ENCODE measurements around the gene ACIN1. TPM values are rescaled to one million over a fixed set of nuclear protein-coding genes. Genes with fewer than 3 reads are reported as not detected.

Gene ACIN1
- polyA plus RNA-seq, 1 donor (not counting 4 experiments of a cell fraction or from before 2014, with no cell fraction given), result 104 TPM

DNA sequence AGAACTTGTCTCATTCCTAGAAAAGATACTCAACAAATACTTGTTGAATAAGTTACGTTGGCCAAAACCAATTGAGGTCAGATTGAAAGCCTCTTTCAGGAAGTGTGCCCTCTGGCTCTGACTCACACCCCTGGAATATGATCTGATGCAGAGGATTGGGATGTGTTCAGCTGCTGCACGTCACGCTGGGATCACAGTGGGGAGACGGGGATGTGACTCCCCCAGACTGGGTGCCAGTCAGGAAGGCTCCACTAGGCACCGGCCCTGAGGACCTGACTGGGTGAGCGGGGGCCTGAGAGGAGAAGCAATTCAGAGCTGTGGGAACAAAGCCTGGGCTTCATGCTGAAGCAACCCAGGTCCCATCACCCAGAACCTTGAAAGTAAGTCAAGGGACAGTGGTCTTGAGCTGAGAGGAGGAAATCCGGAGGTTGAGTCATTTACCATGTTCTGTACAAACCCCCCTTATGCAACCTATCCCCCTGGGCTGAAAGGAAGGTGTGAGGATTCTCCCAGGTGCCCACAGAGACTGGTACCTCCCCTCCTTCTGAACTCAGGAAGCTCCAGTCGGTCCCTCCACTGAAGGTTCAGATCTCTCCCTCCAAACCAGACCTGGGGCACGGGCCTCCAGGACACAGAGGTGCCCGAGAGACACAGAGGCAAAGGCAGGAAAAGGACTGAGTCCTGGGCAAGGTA lies 20.2 kb upstream of the ACIN1 start:
- Histone ChIP-seq H3K4me2 (ENCODE audit: control insufficient read depth, extremely low read depth, insufficient read depth, low read depth, low read length) (peak overlapping the region; percentile 86), H3K79me2 (ENCODE audit: control insufficient read depth, insufficient read depth, low read length) (no peaks in the 10 kb centered on the region), H3K9me1 (ENCODE audit: control insufficient read depth, extremely low read depth, insufficient read depth, low read length) (no peaks in the 10 kb centered on the region), H3K4me3 (ENCODE audit: control insufficient read depth in 2 of 3, extremely low read depth in 1 of 3, insufficient read depth in 2 of 3, low read depth in 1 of 3, low read length in 3 of 3) (peak overlapping the region in 2 of 3 experiments; percentile 16 to 50), H3K27ac (ENCODE audit: control insufficient read depth, insufficient read depth, low read length) (peak overlapping the region; percentile 84), H4K20me1 (ENCODE audit: control insufficient read depth, extremely low read depth, insufficient read depth, low read length) (no peaks in the 10 kb centered on the region), H2AFZ (ENCODE audit: control insufficient read depth, low read length) (peak overlapping the region; percentile 35), H3K4me1 (ENCODE audit: control insufficient read depth, extremely low read depth, insufficient read depth, low read length) (peaks cover 26% of the 10 kb centered on the region), H3K9me3 (ENCODE audit: control insufficient read depth, low read depth, low read length) (no peaks in the 10 kb centered on the region), H3K36me3 (ENCODE audit: control insufficient read depth in 2 of 2, extremely low read depth in 1 of 2, insufficient read depth in 2 of 2, low read length in 2 of 2) (no peaks in the 10 kb centered on the region), H3K9ac (ENCODE audit: control insufficient read depth, extremely low read depth, insufficient read depth, low read length) (peak overlapping the region; percentile 42), H3K27me3 (ENCODE audit: control insufficient read depth, extremely low read depth, insufficient read depth, low read length) (no peaks in the 10 kb centered on the region)
- DNase-seq (ENCODE audit: low read depth, low spot score), result peak; percentile 88
- peak; percentile 86 for FAIRE-seq
- dilution Hi-C loops (cut with MboI; ENCODE audit: extremely low pct_ligation_motif_present, low sequenced_read_pairs), result no loop called here
- TF ChIP-seq, protein P1, sequence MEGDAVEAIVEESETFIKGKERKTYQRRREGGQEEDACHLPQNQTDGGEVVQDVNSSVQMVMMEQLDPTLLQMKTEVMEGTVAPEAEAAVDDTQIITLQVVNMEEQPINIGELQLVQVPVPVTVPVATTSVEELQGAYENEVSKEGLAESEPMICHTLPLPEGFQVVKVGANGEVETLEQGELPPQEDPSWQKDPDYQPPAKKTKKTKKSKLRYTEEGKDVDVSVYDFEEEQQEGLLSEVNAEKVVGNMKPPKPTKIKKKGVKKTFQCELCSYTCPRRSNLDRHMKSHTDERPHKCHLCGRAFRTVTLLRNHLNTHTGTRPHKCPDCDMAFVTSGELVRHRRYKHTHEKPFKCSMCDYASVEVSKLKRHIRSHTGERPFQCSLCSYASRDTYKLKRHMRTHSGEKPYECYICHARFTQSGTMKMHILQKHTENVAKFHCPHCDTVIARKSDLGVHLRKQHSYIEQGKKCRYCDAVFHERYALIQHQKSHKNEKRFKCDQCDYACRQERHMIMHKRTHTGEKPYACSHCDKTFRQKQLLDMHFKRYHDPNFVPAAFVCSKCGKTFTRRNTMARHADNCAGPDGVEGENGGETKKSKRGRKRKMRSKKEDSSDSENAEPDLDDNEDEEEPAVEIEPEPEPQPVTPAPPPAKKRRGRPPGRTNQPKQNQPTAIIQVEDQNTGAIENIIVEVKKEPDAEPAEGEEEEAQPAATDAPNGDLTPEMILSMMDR (optimal IDR thresholded peaks at IDR 0.05 in 1 of 3, IDR thresholded peaks at IDR 0.05 in 1 of 3, conservative IDR thresholded peaks at IDR 0.05 in 1 of 3; ENCODE audit: extremely low read depth in 1 of 3, insufficient read depth in 2 of 3, low read length in 3 of 3), result no peak
- no peak for TF ChIP-seq EZH2 (IDR thresholded peaks at IDR 0.05; ENCODE audit: low read length)

DNA sequence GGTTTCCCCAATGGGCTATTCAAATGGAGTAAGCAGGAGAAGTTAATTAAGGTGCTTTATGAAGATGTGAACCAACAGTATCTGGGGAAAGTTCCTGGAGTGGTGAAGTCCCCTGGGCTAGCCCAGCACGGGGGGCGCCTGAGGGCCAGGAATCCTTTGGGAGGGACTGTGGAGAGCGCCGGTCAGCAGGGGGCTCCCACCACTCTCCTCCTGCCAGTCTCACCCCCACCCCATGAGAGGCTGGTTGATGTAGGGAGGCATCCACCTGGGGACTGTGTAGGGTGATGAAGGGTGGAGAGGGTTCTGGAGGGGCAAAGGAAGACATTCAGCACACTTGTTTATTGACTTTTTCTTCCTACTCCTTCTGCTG lies 19.7 kb upstream of the ACIN1 start:
- DNase-seq (ENCODE audit: low read depth, low spot score) (no peak), FAIRE-seq (no peak)
- H3K9ac ChIP-seq (ENCODE audit: control insufficient read depth, extremely low read depth, insufficient read depth, low read length), result peak overlapping the region; percentile 42
- H3K9me3 ChIP-seq (ENCODE audit: control insufficient read depth, low read depth, low read length), result no peaks in the 10 kb centered on the region
- no peaks in the 10 kb centered on the region for H3K27me3 ChIP-seq (ENCODE audit: control insufficient read depth, extremely low read depth, insufficient read depth, low read length)
- dilution Hi-C loops (cut with MboI; ENCODE audit: extremely low pct_ligation_motif_present, low sequenced_read_pairs), result no loop called here
- H3K4me3 ChIP-seq (ENCODE audit: control insufficient read depth in 2 of 3, extremely low read depth in 1 of 3, insufficient read depth in 2 of 3, low read depth in 1 of 3, low read length in 3 of 3), result peak overlapping the region in 2 of 3 experiments; percentile 16 to 50
- no peak for TF ChIP-seq EZH2 (IDR thresholded peaks at IDR 0.05; ENCODE audit: low read length)
- TF ChIP-seq, protein P1 (optimal IDR thresholded peaks at IDR 0.05 in 1 of 3, IDR thresholded peaks at IDR 0.05 in 1 of 3, conservative IDR thresholded peaks at IDR 0.05 in 1 of 3; ENCODE audit: extremely low read depth in 1 of 3, insufficient read depth in 2 of 3, low read length in 3 of 3), result peak in 1 of 3 experiments; percentile 25
- H3K9me1 ChIP-seq (ENCODE audit: control insufficient read depth, extremely low read depth, insufficient read depth, low read length), result no peaks in the 10 kb centered on the region
- H3K27ac ChIP-seq (ENCODE audit: control insufficient read depth, insufficient read depth, low read length), result peak overlapping the region; percentile 84
- peaks cover 21% of the 10 kb centered on the region for H3K4me1 ChIP-seq (ENCODE audit: control insufficient read depth, extremely low read depth, insufficient read depth, low read length)
- H2AFZ ChIP-seq (ENCODE audit: control insufficient read depth, low read length), result peak overlapping the region; percentile 31
- H3K36me3 ChIP-seq (ENCODE audit: control insufficient read depth in 2 of 2, extremely low read depth in 1 of 2, insufficient read depth in 2 of 2, low read length in 2 of 2), result no peaks in the 10 kb centered on the region
- H4K20me1 ChIP-seq (ENCODE audit: control insufficient read depth, extremely low read depth, insufficient read depth, low read length), result no peaks in the 10 kb centered on the region
- no peaks in the 10 kb centered on the region for H3K79me2 ChIP-seq (ENCODE audit: control insufficient read depth, insufficient read depth, low read length)
- peak overlapping the region; percentile 86 for H3K4me2 ChIP-seq (ENCODE audit: control insufficient read depth, extremely low read depth, insufficient read depth, low read depth, low read length)

All from keratinocyte (primary cell).